Islet of Langerhans (tissue), 1 donor: ENCODE results near the gene HOXB3.

ENCODE experiments used
- FAIRE-seq: peaks from one replicate; lab custom pipeline; 2011; peaks lifted over from hg19 to GRCh38; lab: Jason Lieb, UNC

The HOXB3 gene

GRCh38 chr17:48589831-48590606 is at the start of gene HOXB3:
TSS of gene HOXB3 (minus strand) at chr17:48590241. CDS start at chr17:48552474, 37,767 bp downstream.
- no peak for FAIRE-seq

- FAIRE-seq = no peak
Measured at GRCh38 chr17:48639136-48639535, 49.1 kb upstream of the HOXB3 start.

GRCh38 chr17:48637323-48638260 is 47.6 kb upstream of the HOXB3 start:
- no peak for FAIRE-seq

GRCh38 chr17:48636177-48637018 is 46.4 kb upstream of the HOXB3 start:
- no peak for FAIRE-seq

- FAIRE-seq = no peak
Measured at GRCh38 chr17:48634493-48635208, 44.6 kb upstream of the HOXB3 start.

GRCh38 chr17:48633266-48633677 is 43.2 kb upstream of the HOXB3 start:
- no peak for FAIRE-seq

- FAIRE-seq = no peak
Measured at GRCh38 chr17:48632579-48633265, 42.7 kb upstream of the HOXB3 start.

GRCh38 chr17:48631693-48632578 is 41.9 kb upstream of the HOXB3 start:
- no peak for FAIRE-seq

- no peak for FAIRE-seq
Measured at GRCh38 chr17:48630925-48631692, 41.1 kb upstream of the HOXB3 start.

GRCh38 chr17:48630009-48630924 is 40.2 kb upstream of the HOXB3 start:
- FAIRE-seq = no peak

- no peak for FAIRE-seq
Measured at GRCh38 chr17:48629411-48629759, 39.3 kb upstream of the HOXB3 start.

GRCh38 chr17:48628649-48629410 is 38.8 kb upstream of the HOXB3 start:
- FAIRE-seq = no peak

- FAIRE-seq = no peak
Measured at GRCh38 chr17:48627623-48628521, 37.8 kb upstream of the HOXB3 start.

GRCh38 chr17:48627118-48627597 is 37.1 kb upstream of the HOXB3 start:
- FAIRE-seq = no peak

GRCh38 chr17:48626245-48627117 is 36.4 kb upstream of the HOXB3 start, which contains the start of gene HOXB9:
TSS of gene HOXB9 (minus strand) at chr17:48626358. CDS start at chr17:48626269, 89 bp downstream.
- FAIRE-seq = no peak
